ENCODE data around the gene ZNF526.

The ZNF526 gene, protein sequence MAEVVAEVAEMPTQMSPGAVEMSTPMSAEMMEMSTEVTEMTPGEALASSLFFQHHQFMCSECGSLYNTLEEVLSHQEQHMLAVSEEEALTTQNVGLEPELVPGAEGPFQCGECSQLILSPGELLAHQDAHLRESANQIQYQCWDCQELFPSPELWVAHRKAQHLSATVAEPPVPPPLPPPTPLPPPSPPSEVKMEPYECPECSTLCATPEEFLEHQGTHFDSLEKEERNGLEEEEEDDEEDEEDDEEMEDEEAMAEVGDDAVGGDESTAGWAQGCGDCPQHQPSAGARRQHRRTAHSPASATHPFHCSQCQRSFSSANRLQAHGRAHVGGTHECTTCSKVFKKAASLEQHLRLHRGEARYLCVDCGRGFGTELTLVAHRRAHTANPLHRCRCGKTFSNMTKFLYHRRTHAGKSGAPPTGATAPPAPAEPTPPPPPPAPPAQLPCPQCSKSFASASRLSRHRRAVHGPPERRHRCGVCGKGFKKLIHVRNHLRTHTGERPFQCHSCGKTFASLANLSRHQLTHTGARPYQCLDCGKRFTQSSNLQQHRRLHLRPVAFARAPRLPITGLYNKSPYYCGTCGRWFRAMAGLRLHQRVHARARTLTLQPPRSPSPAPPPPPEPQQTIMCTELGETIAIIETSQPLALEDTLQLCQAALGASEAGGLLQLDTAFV

DNA sequence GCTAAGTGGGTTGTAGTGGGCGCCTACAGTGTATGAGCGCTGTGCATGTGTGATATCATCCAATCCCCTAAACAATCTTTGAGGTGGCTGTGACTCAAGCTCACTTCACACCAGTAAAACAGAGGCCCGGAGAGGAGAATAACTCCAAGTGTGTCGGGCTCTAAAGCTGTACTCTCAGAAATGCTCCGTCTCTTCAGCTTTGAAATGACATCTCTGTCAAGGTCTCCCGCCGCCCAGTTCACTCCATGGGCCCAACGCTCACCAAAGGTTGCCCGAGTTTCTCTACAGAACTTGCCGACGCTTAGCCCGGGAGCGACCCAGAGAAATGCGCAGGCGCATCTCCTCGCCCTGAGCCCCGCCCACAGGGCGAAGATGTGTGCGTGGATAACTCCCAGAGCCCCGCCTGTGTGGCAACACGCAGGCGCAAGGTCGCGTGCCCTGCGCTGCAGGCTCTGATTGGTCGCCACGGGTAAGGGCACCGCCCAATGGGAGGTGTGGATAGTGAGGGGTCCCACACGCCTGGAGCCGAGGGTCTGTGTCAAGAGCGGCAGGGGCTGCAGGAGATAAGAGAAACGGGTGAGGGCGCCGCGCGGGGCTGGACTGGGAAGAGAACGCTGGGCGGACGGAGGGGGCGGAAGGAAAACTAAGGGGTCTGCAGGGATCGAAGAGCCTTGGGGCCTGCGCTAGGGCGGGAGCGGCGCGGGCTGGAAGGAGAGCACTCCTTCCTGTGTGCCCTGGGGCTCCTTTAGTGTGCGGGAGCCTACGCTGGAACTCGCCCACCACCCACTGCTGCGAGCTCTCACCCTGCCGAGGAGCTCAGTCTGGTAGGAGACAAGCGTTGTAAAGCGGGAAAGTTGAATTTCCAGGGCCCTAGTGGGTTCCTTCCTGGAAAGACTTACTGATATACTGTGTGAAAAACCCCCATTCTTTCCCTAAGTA lies at the start of gene ZNF526:
Gene ZNF526, plus strand, starts transcription at position 501 of the 939 bp plus-strand sequence. CDS start 4,092 bp downstream, outside the sequence.
- peak; percentile 97 for FAIRE-seq
- DNase-seq (ENCODE audit: extremely low spot score, insufficient read length, low read depth): peak; percentile 99

DNA sequence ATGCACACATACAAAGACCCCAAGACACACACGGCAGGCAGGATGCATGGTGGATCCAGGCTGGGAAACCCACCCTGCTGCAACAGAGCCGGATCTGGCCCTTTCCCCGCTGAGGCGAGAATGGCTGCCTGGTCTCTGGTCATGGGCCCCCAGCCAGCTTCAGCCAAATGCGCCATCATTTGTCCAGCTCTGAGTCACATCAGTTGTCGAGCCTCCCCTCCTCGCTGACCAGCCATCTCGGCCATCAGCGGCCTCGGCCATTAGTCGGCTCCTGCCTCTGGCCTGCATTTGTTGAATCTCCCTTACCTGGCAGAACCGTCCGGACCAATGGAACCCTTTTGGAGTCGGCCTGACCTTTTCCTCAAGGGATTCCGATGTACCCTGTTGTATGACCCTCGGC lies 49.4 kb upstream of the ZNF526 start:
- DNase-seq (ENCODE audit: extremely low spot score, insufficient read length, low read depth) (no peak), FAIRE-seq (no peak)

DNA sequence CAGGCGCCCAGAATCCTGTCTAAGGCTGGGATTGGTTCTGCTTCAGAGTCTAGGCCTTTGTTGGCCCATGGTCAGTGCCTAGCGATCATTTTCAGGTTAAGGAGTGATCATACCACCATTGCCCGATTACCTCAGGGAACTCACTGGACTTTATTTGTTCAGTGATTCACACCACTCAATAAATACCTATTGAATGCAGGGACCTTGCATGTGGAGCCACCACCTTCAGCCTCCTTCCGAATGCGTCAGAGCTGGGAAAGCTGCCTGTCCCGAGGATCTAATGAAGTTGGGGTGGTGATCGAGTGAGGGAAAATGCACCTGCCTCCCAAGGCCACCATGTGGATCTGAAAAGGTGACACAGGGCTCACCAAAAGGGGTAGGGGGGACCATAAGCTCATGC lies 47.9 kb upstream of the ZNF526 start:
- FAIRE-seq: no peak
- no peak for DNase-seq (ENCODE audit: extremely low spot score, insufficient read length, low read depth)

DNA sequence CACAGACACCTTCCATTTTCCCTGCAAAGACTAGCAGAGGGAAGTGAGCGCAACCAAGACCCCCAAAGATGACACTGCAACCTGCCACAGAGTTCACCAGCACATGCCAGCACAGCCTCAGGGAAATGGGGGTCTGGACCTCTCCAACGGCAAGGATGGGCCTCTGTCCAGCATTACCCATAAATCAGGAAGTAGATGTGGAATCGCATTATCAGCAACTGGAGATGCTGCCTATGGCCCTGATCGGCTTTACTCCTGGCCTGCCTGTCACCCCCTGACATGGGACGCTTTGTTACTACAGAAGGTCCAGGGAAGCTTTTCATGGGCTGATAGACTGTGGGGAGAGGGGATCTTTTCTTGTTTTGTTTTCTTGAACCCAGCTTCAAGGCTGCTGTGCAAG lies 46.4 kb upstream of the ZNF526 start:
- no peak for DNase-seq (ENCODE audit: extremely low spot score, insufficient read length, low read depth)

DNA sequence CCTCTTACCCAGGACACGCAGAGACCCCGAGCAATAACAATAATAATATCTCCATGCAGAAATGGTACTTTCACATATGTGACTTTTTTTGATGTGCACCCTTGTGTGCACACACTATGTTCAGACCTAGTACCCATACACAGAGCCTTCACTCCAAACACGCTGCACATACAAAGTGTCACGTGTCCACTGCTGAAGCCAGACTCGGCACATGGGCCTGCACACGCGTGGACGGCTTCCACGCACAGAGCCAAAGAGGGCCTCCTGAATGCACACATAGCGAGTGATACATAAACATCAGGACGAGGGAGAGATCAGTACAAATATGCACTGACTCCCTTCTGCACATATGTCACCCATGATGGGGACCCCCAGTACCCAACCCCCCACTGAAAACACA lies 45.9 kb upstream of the ZNF526 start:
- no peak for FAIRE-seq
- no peak for DNase-seq (ENCODE audit: extremely low spot score, insufficient read length, low read depth)

More for the DNA sequence above, 46.4 kb upstream of the ZNF526 start:
- FAIRE-seq: no peak

DNA sequence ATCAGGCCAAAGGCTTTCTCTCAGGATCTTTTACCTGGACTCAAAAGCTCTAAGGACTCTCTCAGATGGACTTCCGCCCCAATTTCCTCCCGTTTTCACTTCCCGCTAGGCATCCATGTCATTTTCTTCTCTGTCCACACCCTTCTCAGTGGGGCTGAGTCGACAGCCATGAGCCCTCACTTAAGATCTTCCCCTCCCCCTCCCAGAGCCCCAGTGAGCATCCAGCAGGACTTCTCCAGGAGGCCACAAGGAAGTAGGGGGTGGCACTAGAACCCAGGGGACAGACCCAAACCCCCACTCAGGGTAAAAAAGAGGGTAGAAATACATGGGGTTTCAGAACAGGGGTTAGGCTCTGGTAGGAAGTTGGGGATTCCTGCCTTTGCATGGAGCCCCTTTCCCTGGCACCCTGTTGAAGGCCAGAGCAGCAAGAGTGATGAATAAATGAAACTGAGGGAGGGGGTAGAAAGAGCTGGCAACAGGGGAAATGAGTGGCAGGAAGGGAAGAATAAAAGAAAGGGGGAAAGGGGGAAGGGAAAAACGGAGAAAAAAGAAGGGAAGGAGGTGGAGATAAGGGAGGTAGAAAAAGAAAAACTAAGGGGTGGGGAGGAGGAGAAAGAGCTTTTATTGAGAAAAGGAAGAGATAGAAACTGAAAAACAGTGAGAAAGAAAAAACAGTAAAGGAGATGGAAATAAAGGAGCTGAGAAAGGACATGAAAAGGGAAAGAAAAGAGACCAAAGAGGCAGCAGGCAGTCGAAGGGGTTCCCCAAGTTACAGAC lies 45.0 kb upstream of the ZNF526 start:
- DNase-seq (ENCODE audit: extremely low spot score, insufficient read length, low read depth): no peak
- no peak for FAIRE-seq

DNA sequence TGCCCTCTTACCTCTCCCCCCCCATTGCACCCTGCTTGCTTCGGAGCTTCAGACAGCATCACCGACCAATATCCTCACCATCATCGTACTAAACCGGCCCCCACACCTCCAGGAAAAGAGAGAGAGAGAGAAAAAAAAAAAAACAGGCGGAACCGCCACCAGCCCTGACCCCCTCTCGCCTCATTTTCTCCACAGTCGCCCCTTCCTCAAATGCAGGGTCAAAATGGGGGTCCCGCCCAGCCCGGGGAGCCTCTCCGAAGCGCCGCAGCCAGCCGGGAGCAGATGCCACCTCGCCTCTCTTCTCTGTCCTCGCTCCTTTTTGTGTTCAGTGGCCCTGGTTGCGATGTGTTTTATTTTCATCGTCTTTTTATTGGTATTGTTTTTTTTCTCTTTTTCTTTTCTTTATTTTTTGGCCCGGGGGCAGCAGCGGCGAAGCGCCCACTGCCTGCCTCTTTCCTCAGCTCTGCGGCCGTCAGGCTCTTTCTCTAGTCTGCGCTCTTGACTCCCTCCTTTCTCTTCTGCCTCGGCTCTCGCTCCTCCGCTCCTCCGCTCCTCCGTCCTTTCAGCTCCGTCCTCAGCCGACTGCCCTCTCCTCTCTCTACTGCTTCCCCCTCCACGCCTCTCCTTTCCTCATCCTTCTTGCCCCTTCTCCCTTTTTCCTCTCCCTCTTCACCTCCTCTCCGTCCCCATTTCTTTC lies 44.0 kb upstream of the ZNF526 start:
- FAIRE-seq (no peak), DNase-seq (ENCODE audit: extremely low spot score, insufficient read length, low read depth) (no peak)

DNA sequence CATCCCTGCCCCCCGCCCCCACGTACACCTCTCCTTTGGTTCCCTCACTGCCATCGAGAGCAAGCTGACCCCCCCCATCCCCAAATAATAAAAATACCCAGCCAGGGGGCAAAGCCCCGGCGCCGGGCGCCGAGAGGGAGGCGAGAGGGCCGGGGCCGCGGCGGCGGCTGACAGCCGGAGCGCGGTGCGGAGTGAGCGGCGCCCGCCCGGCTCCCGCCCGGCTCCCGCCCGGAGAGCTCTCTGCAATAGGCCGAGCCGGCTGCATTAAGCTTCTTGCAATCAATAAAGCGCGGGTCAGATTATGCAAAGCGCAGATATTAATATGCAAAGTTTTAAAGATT lies 43.5 kb upstream of the ZNF526 start:
- FAIRE-seq: no peak
- no peak for DNase-seq (ENCODE audit: extremely low spot score, insufficient read length, low read depth)

DNA sequence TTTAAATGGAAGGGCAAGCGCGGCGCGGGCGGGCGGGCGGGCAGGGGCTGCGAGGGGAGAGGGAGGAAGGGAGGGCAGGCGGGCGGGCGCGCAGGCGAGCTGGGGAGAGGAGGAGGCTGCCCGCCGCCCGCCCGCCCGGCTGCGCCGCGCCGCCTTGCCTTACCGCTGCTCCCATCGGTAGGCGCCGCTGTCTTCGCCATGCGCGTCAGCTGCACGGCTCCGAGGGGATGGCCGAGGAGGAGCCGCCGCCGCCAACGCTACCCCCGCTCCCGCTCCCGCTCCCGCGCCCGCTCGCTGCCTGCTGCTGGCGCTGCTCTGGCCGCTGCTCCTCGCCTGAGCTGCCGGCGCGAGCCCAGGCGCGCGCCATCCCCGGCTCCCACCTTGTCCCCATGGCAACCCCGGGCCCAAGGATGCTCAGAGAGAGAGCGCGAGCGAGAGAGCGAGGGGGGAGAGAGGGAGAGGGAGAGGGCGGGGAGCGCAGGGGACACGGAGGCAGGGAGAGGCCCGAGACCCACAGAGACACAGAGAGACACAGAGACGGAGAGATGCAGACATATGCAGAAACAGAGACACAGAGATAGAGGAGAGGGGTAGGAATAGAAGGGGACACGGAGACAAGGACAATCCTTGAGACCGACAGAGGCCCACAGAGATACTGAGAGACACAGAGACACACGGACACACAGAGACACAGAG lies 43.0 kb upstream of the ZNF526 start:
- FAIRE-seq: no peak
- DNase-seq (ENCODE audit: extremely low spot score, insufficient read length, low read depth): peak; percentile 37

DNA sequence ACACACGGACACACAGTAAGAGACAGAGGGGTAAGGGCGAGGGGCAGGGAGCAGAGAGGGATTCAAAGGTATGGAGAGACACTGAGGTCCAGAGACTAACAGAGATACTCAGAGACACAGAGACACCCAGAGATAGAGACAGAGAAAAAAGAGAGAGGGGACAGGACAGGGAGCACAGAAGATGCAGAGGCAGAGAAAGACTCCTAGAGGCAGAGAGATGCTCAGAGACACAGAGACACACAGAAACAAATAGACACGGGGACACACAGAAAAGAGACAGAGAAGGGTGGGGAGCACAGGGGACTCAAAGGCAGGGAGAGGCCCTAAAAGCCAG lies 42.5 kb upstream of the ZNF526 start:
- DNase-seq (ENCODE audit: extremely low spot score, insufficient read length, low read depth): no peak
- FAIRE-seq: no peak

DNA sequence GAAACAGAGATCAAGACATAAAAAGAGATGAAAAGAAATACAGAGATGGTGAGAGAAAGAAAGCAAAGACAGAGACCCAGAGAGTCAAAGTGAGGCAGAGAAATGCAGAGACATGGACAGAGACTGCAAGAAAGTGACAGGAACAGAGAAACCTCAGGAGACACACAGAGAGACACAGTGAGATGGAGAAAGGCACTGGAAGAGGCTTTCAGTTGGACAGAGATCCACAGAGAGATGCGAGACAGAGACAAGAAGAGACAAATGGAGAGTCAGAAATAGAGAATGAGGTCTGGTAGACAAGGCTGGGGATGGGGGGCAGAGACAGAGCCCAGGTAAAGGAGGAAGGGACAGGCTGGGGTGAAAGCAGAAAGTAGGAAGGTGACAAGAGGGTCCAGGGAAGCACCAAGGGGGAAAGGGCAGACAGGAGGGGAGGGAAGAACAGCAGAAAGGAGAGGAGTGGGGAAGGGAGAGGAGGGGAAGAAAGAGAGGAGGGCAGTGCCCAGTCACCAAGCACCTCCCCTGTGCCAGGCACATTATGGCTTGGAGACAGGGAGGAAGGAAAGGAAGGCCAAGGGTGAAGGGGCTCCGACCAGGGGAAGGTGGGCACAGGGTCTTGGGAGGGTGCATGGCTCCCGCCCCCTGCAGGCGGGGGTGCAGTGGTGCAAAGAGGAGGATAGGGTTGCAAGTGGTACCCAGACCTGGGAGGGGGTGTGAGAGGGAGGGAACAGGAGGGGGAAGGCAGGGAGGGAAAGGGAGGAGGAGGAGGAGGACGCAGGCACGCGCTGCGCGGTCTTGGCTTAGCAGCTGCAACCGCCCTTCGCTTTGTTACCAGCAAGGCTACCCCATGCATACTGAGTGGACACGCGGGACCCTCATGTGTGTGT lies 41.1 kb upstream of the ZNF526 start:
- DNase-seq (ENCODE audit: extremely low spot score, insufficient read length, low read depth) (no peak), FAIRE-seq (no peak)

DNA sequence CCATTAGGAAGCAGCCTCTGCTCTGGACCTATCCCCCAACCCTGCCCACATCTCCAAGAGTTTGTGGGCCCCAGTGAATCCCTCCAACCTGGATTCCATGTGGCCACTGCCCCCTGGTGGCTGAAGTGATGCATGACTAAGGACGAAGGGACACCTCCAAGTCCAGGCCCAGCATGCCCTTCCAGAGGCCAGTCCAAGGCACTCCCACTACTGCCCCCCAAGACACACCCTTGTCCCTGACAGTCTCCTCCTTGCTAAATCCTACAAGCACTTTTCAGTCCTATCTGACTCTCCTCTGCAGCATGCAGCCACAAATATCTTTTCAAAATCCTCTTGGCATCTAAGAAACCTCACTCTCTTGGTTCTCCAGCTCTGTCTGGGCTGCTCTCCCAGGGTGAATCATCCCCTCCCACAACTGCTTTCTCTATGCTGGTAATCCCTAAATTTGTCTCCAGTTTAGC lies 35.7 kb upstream of the ZNF526 start:
- FAIRE-seq: peak; percentile 93
- no peak for DNase-seq (ENCODE audit: extremely low spot score, insufficient read length, low read depth)

DNA sequence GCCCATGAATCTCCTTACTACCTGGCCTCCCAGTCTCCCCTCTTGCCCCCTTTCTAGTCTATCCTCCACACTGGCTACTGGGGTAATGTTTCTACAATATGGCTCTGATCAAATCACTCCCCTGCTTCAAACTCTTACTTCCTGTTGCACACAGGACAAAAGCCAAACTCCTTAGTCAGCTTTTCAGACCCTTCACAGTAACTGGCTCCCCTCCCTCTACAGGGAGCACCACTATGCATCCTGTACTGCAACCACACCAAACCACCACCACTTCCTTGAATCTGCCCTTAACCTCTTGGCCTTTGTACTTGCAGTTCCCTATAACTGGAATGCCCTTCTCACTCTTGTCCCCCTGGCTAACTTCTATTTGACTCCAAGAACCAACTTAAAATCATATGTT lies 34.8 kb upstream of the ZNF526 start:
- FAIRE-seq: peak; percentile 36
- no peak for DNase-seq (ENCODE audit: extremely low spot score, insufficient read length, low read depth)

DNA sequence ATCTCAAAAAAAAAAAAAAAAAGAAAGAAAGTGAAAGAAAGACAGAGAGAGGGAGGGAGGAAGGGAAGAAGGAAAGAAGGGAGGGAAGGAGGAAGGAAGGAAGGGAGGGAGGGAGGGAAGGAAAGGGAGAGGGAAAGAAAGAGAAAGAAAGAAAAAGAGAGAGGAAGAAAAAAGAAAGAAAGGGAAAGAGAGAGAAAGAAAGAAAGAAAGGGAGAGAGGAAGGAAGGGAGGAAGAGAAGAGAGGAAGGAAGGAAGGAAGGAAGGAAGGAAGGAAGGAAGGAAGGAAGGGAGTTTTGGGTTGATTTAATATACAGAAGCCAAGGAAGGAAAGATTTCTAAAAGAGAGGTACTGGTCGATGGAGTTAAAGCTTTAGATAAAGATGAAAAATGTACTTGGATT lies 31.4 kb upstream of the ZNF526 start:
- FAIRE-seq: no peak
- no peak for DNase-seq (ENCODE audit: extremely low spot score, insufficient read length, low read depth)

DNA sequence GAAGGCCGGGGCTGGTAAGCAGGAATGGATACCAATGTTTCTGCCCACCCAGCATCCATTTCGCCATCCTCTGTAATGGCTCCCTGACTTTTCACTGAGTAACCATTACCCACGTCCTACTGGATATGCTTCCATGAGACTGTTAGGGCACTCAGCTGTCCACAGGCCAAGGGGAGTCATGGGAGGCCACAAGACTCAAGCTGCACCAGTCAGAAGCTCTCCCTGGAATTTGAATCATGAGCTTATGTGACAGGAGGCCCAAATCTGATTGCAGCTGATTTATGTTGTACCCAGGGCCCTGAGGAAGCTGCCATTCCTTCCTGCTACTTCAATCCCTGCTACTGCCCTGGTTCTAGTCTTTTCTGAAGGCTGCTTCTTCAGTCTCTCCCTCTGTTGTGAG lies 31.0 kb upstream of the ZNF526 start:
- no peak for FAIRE-seq

DNA sequence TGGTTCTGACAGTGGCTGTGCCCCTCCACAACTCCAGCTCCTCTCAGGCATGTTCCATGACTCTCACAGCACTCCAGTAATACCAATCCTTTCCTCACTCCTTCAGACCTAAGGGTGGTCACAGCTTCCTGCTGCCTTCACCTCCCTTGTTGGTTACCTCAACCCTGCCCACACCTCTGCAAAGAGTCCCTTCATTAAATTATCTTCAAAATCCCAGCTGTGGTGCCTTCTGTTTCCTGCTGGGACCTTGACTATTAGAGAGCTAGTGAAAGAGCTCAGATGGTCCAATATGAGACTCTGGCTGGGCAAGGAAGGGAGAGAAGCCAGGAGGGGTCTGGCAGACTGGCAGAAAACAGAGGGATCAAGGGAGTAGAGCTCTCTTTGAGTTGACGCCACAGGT lies 28.8 kb upstream of the ZNF526 start:
- no peak for FAIRE-seq
- DNase-seq (ENCODE audit: extremely low spot score, insufficient read length, low read depth): no peak

More for the DNA sequence above, 31.0 kb upstream of the ZNF526 start:
- DNase-seq (ENCODE audit: extremely low spot score, insufficient read length, low read depth): no peak

DNA sequence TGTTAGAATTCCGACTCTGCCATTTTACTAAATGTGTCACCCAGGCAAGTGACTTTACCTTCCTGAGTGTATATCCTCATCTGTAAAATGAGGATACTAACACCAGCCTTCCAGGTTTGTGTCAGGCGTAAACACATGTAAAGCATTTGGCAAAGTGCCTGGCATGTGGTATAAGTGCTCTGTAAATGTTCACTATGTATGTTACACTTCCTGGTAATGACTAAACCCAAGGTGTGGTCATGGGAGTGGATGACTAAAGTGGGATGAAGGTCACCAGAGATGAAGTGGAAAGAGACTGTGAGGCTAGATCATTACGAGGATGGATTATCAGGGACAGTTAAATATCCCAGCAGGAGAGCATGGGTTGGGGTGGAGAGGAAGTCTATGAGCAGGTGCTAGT lies 28.3 kb upstream of the ZNF526 start:
- FAIRE-seq (peak; percentile 65), DNase-seq (ENCODE audit: extremely low spot score, insufficient read length, low read depth) (no peak)

DNA sequence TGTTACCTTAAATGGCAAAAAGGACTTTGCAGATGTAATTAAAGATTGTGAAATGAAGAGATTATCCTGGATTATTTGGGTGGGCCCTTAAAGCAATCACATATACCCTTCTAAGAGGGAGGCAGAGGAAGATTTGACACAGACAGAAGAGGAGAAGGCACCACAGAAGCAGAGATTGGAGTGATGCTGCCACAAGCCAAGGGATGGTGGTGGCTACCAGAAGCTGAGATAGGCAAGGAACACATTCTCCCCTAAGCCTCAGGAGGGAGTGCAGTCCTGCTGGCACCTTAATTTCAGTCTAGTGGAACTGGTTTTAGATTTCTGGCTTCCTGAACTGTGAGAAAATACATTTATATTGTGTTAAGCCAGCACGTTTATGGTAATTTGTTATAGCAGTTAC lies 26.8 kb upstream of the ZNF526 start:
- no peak for DNase-seq (ENCODE audit: extremely low spot score, insufficient read length, low read depth)
- FAIRE-seq: no peak
